ENCODE results near the gene AFM.
A peak's percentile ranks its signal among the peaks of the same experiment; 100 is the strongest.

The AFM gene

DNA sequence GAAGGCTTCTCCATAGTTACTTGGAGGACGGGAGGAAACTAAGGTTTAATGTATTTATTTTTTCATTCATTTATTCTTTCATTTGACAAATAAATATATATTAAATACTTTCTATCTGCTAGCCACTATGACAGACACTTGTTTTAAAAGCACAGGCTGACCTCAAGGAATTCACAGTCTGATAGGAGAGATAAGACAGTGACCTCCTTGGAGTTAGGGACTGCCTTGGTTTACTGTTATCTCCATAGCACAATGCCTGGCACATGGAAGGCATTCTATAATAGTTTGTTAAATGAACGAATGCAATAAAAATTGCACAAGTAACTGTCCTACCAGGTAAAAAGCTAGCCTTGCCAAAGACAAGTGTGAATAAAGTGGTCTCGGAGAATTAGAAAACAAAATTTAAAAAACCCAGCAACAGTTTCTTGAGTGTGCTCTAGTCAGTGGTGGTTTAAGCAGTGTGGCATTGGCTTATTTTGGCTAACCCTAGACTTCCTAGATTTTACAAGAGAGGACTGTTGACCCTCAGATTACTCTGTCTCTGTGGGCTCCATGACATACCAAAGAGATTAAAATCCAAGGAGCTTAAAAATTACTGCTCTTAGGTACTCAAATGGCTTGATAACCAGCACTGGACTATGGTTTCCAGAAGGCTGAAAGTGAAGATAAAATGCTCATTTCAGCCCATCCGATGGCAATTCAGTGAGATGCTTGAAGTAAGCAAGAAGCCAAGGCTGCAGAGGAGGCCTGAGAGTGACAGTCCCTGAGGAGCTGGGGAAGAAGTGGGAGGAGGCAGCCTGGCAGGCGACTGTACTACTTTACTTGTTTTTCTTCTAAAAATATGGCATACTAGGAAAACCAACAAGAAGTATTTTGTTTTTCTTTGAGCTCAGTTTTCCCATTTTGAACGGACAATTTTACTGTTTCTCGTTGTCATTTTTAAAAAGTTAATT lies 35.9 kb upstream of the AFM start:
- no peak for DNase-seq (ENCODE audit: low read depth)
- TF ChIP-seq, protein P1, sequence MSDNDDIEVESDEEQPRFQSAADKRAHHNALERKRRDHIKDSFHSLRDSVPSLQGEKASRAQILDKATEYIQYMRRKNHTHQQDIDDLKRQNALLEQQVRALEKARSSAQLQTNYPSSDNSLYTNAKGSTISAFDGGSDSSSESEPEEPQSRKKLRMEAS (IDR thresholded peaks at IDR 0.05; ENCODE audit: low read depth, low read length), result no peak
- TF ChIP-seq MYC (IDR thresholded peaks at IDR 0.05; ENCODE audit: low read depth, low read length), result no peak
- no peak for TF ChIP-seq POLR2A (IDR thresholded peaks at IDR 0.05; ENCODE audit: extremely low read depth, insufficient read length)
- TF ChIP-seq, protein P2, sequence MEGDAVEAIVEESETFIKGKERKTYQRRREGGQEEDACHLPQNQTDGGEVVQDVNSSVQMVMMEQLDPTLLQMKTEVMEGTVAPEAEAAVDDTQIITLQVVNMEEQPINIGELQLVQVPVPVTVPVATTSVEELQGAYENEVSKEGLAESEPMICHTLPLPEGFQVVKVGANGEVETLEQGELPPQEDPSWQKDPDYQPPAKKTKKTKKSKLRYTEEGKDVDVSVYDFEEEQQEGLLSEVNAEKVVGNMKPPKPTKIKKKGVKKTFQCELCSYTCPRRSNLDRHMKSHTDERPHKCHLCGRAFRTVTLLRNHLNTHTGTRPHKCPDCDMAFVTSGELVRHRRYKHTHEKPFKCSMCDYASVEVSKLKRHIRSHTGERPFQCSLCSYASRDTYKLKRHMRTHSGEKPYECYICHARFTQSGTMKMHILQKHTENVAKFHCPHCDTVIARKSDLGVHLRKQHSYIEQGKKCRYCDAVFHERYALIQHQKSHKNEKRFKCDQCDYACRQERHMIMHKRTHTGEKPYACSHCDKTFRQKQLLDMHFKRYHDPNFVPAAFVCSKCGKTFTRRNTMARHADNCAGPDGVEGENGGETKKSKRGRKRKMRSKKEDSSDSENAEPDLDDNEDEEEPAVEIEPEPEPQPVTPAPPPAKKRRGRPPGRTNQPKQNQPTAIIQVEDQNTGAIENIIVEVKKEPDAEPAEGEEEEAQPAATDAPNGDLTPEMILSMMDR (IDR thresholded peaks at IDR 0.05; ENCODE audit: low read depth, low read length), result no peak
- no peak overlapping the region for H3K4me3 ChIP-seq (ENCODE audit: low read depth, low read length)

DNA sequence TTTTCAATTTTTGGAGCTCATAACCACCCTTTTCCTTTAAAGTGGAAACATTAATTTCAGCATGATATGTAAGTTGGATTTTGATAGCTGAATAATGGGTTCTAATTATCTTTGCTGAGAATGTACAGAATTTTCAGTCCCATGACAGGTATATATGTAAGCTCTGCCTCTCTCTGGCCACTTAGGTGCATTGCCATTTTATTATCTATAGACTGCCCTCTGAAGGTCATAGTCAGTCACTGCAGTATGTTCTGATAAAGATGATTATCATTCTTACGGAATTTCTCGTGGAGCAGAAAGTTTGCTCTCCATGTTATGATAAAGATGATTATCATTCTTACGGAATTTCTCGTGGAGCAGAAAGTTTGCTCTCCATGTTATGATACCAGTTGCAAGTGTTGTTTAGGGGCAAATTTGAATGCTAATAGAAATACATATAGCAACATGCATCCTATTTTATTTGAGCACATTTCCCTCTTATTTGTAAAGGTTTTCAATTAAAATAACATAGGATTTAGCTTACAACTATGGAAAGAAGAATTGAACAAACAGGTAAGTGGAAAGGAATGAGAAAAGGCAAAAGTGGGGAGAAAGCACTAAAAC lies 35.1 kb upstream of the AFM start:
- DNase-seq (ENCODE audit: low read depth), result peak; percentile 50

DNA sequence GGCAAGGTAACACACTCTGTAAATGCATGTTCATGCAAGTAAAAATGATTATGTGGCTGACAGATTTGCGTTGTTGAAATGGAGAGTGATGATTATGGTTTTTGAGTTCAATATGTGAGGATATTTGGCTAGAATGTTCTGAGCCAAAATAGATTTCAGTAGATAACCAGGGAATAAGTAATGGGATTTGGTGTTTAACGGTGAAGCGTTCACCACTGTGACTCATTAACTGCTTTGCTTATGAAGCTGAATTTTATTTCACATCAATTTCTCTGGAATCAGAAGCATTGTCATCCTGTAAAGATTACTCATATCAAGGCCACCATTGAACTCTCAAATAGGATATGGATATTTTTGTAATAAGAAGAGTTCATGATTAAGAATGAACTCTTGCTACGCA lies 33.9 kb upstream of the AFM start:
- TF ChIP-seq, protein P2 (IDR thresholded peaks at IDR 0.05; ENCODE audit: low read depth, low read length), result no peak
- TF ChIP-seq POLR2A (IDR thresholded peaks at IDR 0.05; ENCODE audit: extremely low read depth, insufficient read length), result no peak
- no peak for DNase-seq (ENCODE audit: low read depth)
- H3K4me3 ChIP-seq (ENCODE audit: low read depth, low read length), result no peak overlapping the region

More for the DNA sequence above, 35.1 kb upstream of the AFM start:
- H3K4me3 ChIP-seq (ENCODE audit: low read depth, low read length), result no peak overlapping the region
- TF ChIP-seq, protein P2 (IDR thresholded peaks at IDR 0.05; ENCODE audit: low read depth, low read length), result peak; percentile 78
- TF ChIP-seq, protein P1 (IDR thresholded peaks at IDR 0.05; ENCODE audit: low read depth, low read length), result no peak
- TF ChIP-seq MYC (IDR thresholded peaks at IDR 0.05; ENCODE audit: low read depth, low read length), result no peak
- no peak for TF ChIP-seq POLR2A (IDR thresholded peaks at IDR 0.05; ENCODE audit: extremely low read depth, insufficient read length)

DNA sequence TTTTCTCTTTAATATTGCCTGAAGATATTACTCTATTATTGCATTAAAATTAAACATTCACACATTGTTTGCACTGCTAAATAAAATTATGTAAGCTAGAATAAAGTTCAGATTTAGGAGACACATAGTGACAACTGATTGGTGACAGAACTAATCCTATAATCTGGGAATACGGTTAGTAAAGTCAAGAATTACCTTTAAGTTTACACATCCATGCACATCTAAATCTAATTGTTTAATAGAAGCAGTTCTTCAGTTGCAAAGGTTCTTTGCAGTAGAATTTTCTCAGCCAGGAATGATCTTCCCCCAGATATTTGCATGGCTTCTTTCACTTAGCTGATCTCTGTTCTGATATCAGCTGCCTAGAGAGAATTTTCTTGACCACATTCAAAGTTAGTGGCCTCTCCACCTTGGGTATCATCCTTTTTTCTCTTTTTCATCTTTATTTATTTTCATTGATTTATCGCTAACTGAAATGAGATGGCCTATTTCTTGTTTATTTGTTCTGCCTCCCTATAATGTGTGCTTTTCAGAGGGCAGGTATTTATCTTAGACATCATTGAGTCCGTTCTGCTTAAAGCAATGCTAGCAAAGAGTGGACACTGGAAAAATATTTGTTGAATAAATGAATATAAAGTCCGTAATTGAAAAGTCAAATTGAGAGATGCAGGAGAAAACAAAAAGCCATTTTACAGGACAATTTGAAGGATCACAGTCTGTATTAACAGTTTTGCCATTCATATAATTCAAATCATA lies 32.9 kb upstream of the AFM start:
- TF ChIP-seq, protein P2 (IDR thresholded peaks at IDR 0.05; ENCODE audit: low read depth, low read length), result no peak
- TF ChIP-seq POLR2A (IDR thresholded peaks at IDR 0.05; ENCODE audit: extremely low read depth, insufficient read length), result no peak
- TF ChIP-seq, protein P1 (IDR thresholded peaks at IDR 0.05; ENCODE audit: low read depth, low read length), result no peak
- no peak for TF ChIP-seq MYC (IDR thresholded peaks at IDR 0.05; ENCODE audit: low read depth, low read length)
- no peak overlapping the region for H3K4me3 ChIP-seq (ENCODE audit: low read depth, low read length)
- DNase-seq (ENCODE audit: low read depth), result no peak

DNA sequence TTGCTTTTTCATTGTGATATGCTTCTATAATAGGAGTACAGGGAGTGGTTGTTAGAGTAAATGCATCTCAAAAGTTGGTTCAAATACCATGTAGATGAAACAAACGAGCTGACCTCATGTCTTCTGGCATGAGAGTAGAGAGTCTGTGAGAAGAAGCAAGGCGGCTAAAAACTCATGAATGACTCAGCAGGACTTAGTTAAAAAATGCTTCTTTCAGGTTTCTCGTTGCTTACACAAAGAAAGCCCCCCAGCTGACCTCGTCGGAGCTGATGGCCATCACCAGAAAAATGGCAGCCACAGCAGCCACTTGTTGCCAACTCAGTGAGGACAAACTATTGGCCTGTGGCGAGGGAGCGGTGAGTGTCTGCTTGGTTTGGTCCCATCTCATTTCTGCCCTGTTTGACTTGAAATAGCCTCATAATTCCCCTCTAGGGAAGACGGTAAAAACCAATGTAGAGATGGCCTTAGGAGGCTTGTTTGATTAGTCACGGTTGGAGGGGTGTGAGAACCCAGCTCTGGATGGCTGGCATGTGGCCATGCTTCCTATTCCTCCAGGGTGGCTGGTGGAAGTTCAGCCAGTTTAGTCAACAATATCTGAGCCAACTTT lies 31.0 kb upstream of the AFM start:
- DNase-seq (ENCODE audit: low read depth), result no peak
- TF ChIP-seq, protein P1 (IDR thresholded peaks at IDR 0.05; ENCODE audit: low read depth, low read length), result no peak
- TF ChIP-seq, protein P2 (IDR thresholded peaks at IDR 0.05; ENCODE audit: low read depth, low read length), result no peak
- TF ChIP-seq MYC (IDR thresholded peaks at IDR 0.05; ENCODE audit: low read depth, low read length) (no peak), POLR2A (IDR thresholded peaks at IDR 0.05; ENCODE audit: extremely low read depth, insufficient read length) (no peak)
- H3K4me3 ChIP-seq (ENCODE audit: low read depth, low read length), result no peak overlapping the region

Data from NB4 (cell line).